Spinal cord (tissue), 10 donors: ENCODE results near the gene CIT. TPM values are rescaled to one million over a fixed set of nuclear protein-coding genes. Genes with fewer than 3 reads are reported as not detected.

Source experiments
- DNase-seq, 6 donors: peaks; one replicate each; pipeline versions ENCODE4 v3.0.0 to v3.0.0-alpha.2; 2013 to 2015; ENCODE audit warnings: low spot score in 6 of 6, low read depth in 4 of 6
- H3K27ac ChIP-seq: one replicate; pipeline ENCODE4 v1.5.1; 2013; ENCODE audit warnings: low read depth, low read length, control low read depth
- H3K27me3 ChIP-seq: one replicate; pipeline ENCODE4 v1.6.1; 2013; ENCODE audit warnings: low read length; ENCODE audit not compliant: control insufficient read depth, insufficient read depth
- H3K36me3 ChIP-seq: one replicate; pipeline ENCODE4 v1.6.1; 2013; ENCODE audit warnings: low read length; ENCODE audit not compliant: control insufficient read depth, insufficient read depth
- H3K4me1 ChIP-seq: one replicate; pipeline ENCODE4 v1.6.1; 2013; ENCODE audit warnings: low read length; ENCODE audit not compliant: control insufficient read depth, insufficient read depth
- H3K4me3 ChIP-seq: one replicate; pipeline ENCODE4 v1.5.1; 2013; ENCODE audit warnings: low read depth, low read length, control low read depth
- H3K9me3 ChIP-seq: one replicate; pipeline ENCODE4 v1.6.1; 2013; ENCODE audit warnings: low read length; ENCODE audit not compliant: control insufficient read depth, insufficient read depth
- WGBS: methylation state at CpG from one replicate; pipeline ENCODE4 v1.1.5; 2013; ENCODE audit warnings: missing lambda C conversion rate; ENCODE audit not compliant: insufficient coverage; 5-methylcytosine and 5-hydroxymethylcytosine counted together
- polyA plus RNA-seq, 2 donors: library from polyadenylated mRNA; unstranded; fragments of 120-200 nt; gene quantifications; one replicate each; pipeline ENCODE4 v1.2.1, GENCODE V29; 2013; ENCODE audit not compliant: insufficient read length in 2 of 2
- total RNA-seq, 2 donors: library from RNA; depleted of rRNA in 1 of 2; stranded (reverse); fragments of 120-200 nt in 1 of 2; fragments of >200 nt in 1 of 2; gene quantifications; one replicate each; pipeline versions ENCODE4 v1.2.3 to v1.2.4, GENCODE V29; 2013 to 2014
- donor health status: healthy.

Gene CIT
- total and polyA plus RNA-seq, 4 donors: 28.5 to 54.5 (median 45.8) TPM

DNA sequence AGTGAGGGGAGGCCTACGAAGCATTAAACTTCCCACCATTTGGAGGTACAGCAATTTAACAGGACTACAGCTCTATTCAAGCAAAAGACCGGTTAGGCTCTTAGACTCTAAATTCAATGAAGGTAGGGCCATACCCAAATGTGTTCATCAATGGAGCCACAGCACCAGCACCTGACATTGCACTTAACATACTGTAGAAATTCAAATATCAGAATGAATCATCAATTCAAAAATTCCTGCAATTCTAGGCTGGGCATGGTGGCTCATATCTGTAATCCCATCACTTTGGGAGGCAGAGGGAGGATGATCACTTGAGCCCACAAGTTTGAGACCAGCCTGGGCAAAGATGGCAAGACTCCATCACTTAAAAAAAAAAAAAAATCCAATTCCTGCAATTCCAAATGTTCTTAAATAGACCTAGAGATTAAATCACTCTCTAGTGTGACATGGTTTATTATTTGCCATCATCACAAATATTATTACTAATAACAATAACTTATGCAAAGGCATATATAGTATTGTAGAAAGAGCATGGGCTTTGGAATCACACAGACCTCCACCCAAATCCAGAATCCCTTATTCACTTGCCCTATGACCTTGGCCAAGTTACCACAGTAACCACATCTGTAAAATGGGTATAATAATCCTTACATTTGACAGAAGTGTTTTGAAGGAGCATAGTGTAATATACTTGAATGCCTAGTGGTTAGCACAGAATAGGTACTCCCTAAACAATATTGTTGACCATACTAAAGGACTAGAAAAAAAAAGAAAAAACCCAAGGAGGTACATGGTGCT, 59.4 kb downstream of the CIT start:
- no peaks in the 10 kb centered on the region for H3K36me3 ChIP-seq
- no peak overlapping the region for H3K27ac ChIP-seq
- no peaks in the 10 kb centered on the region for H3K9me3 ChIP-seq
- no CpG with 5 or more reads among the region's 2 CpGs for WGBS
- no peak for DNase-seq
- no peak overlapping the region for H3K4me3 ChIP-seq
- peaks cover 3% of the 10 kb centered on the region for H3K4me1 ChIP-seq
- no peaks in the 10 kb centered on the region for H3K27me3 ChIP-seq

DNA sequence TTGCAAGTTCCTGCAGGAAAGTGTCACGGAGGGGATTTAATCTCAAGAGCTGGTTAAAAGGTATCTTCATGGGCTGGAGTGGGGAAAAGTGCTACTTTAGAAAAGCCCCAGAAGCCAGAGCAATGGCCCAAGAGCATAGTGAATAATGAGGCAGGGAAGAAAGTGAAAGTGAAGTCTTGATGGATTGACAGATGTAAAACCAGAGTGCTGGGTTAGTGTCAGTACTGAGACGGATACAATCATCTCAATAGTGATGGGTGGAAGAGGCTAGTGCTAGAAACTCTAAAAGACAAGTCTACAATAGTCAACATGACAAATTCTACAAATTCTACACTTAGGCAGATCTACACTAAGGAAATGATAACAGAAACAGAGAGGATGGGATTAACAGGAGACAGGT, 68.1 kb downstream of the CIT start:
- no peaks in the 10 kb centered on the region for H3K27me3 ChIP-seq
- H3K36me3 ChIP-seq: no peaks in the 10 kb centered on the region
- no peak overlapping the region for H3K27ac ChIP-seq
- no peak overlapping the region for H3K4me3 ChIP-seq
- peaks cover 5% of the 10 kb centered on the region for H3K4me1 ChIP-seq
- WGBS: 100% methylated on average over 1 of the region's 2 CpGs
- no peak for DNase-seq
- peaks cover 2% of the 10 kb centered on the region for H3K9me3 ChIP-seq

DNA sequence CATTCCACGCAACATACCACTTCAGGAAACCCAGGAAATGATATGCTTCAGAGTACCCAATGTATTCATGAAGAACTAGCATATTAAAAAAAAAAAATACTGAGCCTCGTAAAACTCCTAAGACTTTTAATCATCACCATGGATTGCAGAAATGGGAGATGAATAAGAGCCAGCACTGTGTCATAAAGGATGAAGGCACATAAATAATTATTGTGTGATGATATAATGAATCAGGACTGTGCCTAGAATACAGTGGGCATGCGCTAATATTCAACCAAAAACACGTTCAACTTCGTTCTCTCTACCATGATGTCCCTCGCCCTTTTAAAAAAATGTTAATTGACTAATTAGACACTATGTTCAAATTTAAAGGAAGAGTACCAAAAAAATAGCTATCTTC, 68.7 kb downstream of the CIT start:
- DNase-seq: no peak
- Histone ChIP-seq H3K27ac (no peak overlapping the region), H3K9me3 (peaks cover 2% of the 10 kb centered on the region), H3K4me1 (peaks cover 5% of the 10 kb centered on the region), H3K27me3 (no peaks in the 10 kb centered on the region), H3K36me3 (no peaks in the 10 kb centered on the region), H3K4me3 (no peak overlapping the region)
- no CpG with 5 or more reads among the region's 6 CpGs for WGBS

DNA sequence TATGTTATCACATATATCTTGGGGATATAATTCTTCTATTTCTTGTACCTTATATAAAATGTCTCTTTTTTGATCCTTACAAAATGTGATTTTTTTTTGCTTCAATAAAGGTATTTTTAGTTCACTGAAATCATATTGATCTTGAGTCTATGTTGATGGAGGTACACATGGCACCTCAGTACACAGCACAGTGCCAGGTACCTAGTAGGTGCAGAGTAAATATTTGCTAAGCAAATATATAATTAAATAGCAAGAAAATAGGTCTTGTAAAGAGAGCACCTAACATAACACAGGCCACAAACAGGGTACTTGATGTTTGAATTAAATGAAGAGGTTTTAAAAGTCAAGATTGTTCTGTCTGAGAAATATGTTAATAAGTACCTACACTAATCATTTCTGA, 69.7 kb downstream of the CIT start:
- Histone ChIP-seq H3K4me1 (peaks cover 5% of the 10 kb centered on the region), H3K9me3 (peaks cover 2% of the 10 kb centered on the region), H3K27ac (no peak overlapping the region), H3K27me3 (no peaks in the 10 kb centered on the region), H3K4me3 (no peak overlapping the region), H3K36me3 (no peaks in the 10 kb centered on the region)
- no peak for DNase-seq

DNA sequence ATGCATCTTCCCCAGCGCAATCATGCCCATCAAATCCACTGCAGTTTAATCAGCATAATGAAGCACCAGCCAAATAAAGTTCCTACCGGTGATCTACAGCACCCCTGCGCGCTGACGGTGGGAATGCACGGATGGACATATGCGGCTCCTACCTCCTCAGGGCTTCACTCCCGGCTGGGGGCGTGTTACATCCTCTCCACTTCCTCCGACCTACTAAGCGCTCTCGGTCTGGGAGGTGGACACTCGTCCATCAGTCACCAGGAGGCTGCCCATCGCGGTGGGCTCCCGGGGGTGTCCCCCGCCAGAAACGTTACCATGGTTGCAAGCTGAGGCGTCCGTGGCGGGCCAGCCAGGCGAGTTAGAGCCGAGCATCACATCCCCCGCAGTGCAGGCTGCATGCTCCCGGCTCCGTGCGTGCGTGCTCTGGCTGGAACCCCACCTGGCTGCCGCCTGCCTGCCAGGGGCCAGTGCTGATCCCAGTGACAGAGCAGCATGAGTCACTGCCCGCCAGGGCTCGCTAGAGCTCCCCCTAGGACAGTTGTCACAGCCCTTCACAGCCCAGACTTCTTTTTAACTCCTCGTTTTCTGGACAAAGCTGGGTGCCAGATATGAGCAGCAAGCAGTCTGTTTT, 73.0 kb downstream of the CIT start:
- peak overlapping the region; percentile 81 for H3K27ac ChIP-seq
- H3K4me1 ChIP-seq: peaks cover 5% of the 10 kb centered on the region
- peaks cover 2% of the 10 kb centered on the region for H3K9me3 ChIP-seq
- peak overlapping the region; percentile 56 for H3K4me3 ChIP-seq
- WGBS: 7% methylated on average over 31 of the region's 32 CpGs
- H3K27me3 ChIP-seq: no peaks in the 10 kb centered on the region
- DNase-seq: peak in 5 of 6 donors; percentile 53 to 93 (median 75)
- no peaks in the 10 kb centered on the region for H3K36me3 ChIP-seq

DNA sequence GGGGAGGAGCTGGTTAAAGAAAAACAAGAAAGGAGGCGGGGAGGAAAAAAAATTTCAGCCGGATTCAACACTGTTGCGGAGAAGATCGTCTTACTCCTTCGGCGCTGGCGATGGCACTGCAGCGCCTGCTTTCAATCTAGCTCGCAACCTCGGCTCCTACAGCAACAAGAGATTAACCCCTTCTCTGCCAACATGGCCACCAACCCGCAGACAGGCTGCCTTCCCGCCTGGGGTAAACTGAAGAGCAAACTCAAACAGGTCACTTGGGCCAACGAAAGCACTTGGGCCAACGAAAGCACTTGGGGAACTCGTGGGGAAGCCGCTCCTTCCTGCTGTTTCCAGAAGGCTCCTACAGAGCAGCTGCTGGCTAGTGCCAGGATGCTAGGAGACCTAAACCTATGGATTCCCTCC, 73.7 kb downstream of the CIT start:
- DNase-seq: peak; percentile 62 to 96 (median 74)
- H3K27me3 ChIP-seq: no peaks in the 10 kb centered on the region
- 8% methylated on average over 15 of the region's 16 CpGs for WGBS
- no peaks in the 10 kb centered on the region for H3K36me3 ChIP-seq
- H3K4me1 ChIP-seq: peaks cover 5% of the 10 kb centered on the region
- H3K9me3 ChIP-seq: peaks cover 2% of the 10 kb centered on the region
- peak overlapping the region; percentile 81 for H3K27ac ChIP-seq
- peak overlapping the region; percentile 56 for H3K4me3 ChIP-seq

DNA sequence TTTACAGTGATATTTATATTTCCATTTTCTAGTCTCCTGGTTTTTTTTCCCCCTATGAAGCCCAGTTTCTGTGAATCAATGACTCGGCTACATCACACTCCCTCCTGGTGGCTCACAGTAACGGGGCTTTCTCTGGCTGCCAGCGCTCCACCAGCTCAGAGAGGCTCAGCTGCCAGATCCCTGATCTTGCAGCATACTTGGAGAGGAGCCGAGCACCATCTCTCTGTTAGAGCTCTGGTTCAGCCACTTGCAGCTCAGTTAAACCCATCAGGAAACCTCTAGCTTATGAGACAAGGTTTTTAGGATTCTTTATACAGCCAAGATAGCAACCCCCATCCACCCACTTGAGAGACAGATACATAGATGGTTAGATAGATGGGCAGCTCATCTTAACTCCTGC, 74.6 kb downstream of the CIT start:
- H3K27me3 ChIP-seq: no peaks in the 10 kb centered on the region
- peak in 4 of 6 donors; percentile 54 to 91 (median 76) for DNase-seq
- H3K4me1 ChIP-seq: peaks cover 5% of the 10 kb centered on the region
- WGBS: 34% methylated on average over 4 of the region's 4 CpGs
- peaks cover 2% of the 10 kb centered on the region for H3K9me3 ChIP-seq
- peak overlapping the region; percentile 44 for H3K27ac ChIP-seq
- H3K4me3 ChIP-seq: peak overlapping the region; percentile 56
- no peaks in the 10 kb centered on the region for H3K36me3 ChIP-seq

DNA sequence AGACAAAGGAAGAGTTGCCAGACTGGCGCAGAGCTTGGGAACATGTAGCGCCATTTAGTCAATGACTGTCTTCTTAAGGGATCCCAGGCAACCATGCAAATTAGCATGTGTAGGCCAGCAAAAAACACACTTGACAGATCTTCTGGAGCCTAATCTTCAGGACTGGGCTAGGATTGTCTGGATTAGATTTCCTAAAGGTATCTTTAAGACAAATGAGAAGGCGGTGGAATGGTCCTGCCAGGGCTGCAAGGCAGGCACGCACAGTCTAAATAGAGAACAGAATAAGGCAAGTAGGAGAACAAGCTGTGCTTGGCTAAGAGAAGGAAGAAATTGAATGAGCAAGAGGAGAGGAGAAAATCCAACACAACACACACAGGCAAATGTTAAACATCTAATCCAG, 80.0 kb downstream of the CIT start:
- Histone ChIP-seq H3K4me1 (no peaks in the 10 kb centered on the region), H3K27ac (no peak overlapping the region), H3K27me3 (no peaks in the 10 kb centered on the region), H3K4me3 (no peak overlapping the region), H3K36me3 (peaks cover 3% of the 10 kb centered on the region), H3K9me3 (no peaks in the 10 kb centered on the region)
- 73% methylated on average over 3 of the region's 4 CpGs for WGBS
- DNase-seq: peak in 2 of 6 donors; percentile 13 to 39

DNA sequence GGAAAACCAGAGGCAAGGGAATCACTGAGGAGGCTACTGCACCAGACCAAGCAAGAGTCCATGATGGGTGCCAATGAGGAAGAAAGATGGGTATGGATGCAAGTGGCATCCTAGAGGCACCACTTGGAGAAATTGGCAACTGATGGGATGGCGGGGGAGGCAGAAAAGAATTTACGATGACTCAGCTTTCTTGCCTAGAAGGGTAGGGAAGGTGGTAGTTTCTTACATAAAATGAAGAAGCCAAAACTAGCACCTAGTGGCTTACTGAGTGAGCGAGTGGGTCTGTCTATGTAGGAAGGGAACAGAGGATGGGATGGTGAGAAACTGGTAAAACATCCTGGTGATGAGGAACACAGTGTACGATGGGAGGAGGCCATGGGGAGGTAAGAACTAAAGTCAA, 80.8 kb downstream of the CIT start:
- no peaks in the 10 kb centered on the region for H3K27me3 ChIP-seq
- no peak overlapping the region for H3K4me3 ChIP-seq
- H3K4me1 ChIP-seq: no peaks in the 10 kb centered on the region
- WGBS: 98% methylated on average over 4 of the region's 4 CpGs
- no peaks in the 10 kb centered on the region for H3K9me3 ChIP-seq
- H3K27ac ChIP-seq: no peak overlapping the region
- DNase-seq: no peak
- peaks cover 3% of the 10 kb centered on the region for H3K36me3 ChIP-seq

DNA sequence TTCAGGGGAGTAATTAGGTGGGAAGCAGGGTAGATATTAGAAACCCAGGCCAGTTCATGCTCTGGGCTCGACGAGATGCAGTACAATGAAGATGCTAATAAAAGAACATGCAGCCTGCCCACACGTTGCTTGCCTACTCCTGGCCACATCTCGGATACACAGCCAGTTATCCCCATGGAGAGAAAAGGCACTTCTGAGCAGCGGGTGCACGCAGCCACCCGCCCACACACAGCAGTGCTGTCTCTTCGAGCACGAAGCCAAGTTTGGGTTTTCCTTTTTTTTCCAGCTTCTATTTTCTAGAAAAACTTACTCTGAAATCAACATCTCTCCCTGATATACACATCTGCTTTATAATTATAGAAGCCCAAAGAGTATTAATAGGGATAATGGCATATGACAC, 85.7 kb downstream of the CIT start:
- DNase-seq: no peak
- WGBS: 92% methylated on average over 4 of the region's 9 CpGs
- peaks cover 3% of the 10 kb centered on the region for H3K36me3 ChIP-seq
- H3K9me3 ChIP-seq: no peaks in the 10 kb centered on the region
- H3K4me1 ChIP-seq: no peaks in the 10 kb centered on the region
- no peaks in the 10 kb centered on the region for H3K27me3 ChIP-seq
- no peak overlapping the region for H3K4me3 ChIP-seq
- no peak overlapping the region for H3K27ac ChIP-seq
